CD4-positive, alpha-beta T cell treated with Interleukin-15 for 1 hour (primary cell): Measurements from ENCODE around the gene TDRKH.
"Not testable (repeated sequence)": the region's sequence is repeated elsewhere in the genome, so short reads cannot be mapped to it uniquely, and the experiment has no call there.

Source experiments
- DNase-seq: peaks from one replicate; pipeline ENCODE4 v3.0.0-alpha.2; 2020

Gene TDRKH

DNA sequence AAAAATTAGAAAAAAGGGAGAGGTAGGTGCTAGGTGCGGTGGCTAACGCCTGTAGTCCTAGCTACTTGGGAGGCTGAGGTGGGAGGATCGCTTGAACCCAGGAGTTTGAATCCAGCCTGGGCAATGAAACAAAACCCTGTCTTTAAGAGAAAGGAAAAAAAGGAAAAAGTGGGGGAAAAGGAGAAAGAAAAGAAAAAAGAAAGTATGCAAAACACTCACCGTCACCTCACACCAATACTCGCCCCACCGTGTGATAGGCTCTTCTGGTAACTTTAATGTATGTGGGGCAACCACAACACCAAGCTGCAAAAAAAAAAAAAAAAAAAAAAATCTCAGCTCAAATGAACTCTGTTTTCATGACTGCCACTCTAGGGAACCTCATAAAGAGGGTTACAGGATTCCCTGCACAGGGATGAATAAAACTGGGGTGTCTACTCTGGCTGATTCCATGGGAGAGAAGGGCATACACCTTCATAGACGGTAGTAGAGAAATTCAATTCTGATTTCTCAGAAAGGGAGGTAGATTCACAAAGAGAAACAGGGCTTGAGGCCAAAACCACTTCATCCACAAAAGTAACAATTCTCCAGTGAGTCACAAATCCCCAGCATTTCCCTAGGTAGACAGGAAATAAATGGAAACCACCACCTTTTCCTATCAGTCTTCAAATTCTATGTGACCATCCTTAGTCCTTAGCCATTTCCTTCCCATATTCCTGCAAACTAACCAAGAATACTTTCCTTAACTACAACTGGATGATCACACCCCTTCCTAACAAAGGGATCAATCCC is 29.5 kb downstream of the TDRKH start:
- no peak for DNase-seq

DNA sequence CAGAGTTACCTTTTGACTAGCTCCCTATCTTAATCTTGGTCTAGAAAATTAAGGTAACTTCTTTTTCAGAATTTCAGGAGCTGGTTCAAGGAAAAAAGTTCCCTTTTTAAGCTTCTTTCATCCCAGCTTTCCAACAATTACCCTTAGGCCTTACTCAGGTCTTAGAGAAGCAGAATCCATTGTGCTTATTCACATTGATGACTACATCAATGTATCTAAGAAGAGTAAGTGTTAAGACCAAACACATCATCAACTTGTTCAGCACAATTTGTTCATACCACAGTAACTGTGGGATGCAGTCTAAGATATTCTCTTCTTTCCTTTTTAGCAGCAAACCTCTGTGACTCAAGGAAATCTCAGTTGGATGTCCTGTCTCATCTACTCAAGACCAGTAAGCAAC is 31.1 kb downstream of the TDRKH start:
- no peak for DNase-seq

DNA sequence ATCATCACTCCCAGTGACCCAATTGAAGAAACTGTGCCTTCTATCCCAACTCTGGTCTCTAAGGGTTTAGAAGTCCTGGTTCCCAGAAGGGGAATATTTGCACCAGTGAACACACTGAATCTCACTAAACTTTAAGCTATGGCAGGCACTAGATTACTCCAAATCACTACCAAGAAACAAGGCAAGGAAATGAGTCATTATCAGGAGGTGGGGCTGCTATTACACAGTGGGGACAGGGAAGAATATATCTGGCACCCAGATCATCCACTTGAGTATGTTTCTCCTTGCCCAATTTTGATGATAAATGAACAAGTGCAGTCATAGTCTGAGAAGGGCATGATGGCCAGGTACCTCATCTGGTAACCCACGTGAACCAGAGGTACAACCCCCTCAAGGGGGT is 34.0 kb downstream of the TDRKH start:
- no peak for DNase-seq

DNA sequence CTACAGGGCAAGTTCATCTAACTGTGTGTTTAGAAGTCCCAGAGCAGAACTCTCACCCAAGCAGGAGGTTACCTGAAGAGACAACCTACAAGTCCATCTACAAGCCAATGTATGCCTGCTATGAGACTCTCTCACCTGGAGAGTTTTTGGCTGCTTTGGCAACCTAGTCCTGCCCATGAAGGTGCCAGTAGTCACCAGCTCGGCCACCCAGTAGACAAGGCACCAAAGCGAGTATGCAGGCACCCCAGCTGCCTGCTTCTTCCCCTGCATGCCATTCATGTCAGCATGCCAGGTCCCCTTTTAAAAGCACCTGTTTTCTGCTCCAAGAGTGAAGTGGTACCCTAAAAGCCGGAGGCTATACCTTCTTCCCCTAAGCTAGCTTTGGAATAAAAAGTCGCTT is 48.8 kb downstream of the TDRKH start:
- no peak for DNase-seq

DNA sequence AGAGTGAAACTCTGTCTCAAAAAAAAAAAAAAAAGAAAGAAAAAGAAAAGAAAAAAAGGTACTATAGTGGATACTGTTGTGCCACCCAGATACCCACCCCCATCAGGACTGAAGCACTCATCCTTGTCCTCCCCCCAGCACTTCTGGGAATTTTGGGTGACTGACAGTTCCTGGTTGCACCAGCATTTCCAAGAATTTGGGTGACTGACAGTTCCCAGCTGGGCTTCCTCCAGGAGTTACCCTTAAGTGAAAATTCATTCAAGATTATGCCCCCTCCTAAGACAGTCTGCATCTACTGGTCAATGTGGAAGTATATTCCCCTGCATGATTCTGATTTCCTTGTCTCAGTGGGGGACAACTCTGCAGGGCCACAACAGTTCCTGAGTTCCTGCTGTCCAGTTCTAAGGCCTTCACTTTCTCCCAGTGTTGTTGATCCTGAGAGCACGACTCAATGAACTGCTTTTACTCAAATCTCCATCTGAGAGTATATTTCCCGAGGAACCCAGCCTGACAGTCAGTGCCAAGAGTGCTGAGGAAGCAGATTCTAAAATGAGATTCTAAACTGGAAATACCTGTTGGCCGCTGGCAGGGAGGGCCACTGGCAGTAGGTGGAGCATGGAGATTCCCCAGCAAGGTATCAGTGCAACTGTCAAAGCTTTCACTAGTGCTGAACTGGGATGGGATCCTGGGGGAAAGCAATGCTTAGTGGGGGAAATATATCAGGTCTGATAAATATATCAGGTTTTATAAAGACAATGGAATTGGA is 50.5 kb downstream of the TDRKH start:
- no peak for DNase-seq

- no peak for DNase-seq
Observed at GRCh38 chr1:151737479-151737878, 52.8 kb downstream of the TDRKH start.

GRCh38 chr1:151737026-151737425 is 53.3 kb downstream of the TDRKH start:
- DNase-seq, result no peak

- DNase-seq, result not testable (repeated sequence)
Observed at GRCh38 chr1:151733995-151734394, 56.3 kb downstream of the TDRKH start.

DNA sequence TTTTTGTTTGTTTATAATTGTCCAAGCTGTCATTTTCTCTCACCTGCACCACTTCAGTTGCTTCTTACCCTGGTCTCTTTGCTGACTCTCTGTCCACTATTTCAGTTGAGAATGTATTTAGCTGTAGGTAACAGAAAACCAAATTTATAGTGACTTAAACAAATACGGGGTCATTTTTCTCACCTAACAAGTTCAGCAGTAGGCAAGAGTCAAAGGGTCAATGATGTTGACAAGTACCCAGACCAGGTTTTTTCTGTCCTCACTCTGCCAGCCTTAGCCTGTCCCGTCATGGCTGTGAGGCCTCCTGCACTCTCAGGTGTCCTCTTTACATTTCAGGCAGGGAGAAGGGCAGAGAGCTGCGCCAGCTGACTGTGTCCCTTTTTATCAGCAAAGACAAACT is 57.2 kb downstream of the TDRKH start:
- no peak for DNase-seq

DNA sequence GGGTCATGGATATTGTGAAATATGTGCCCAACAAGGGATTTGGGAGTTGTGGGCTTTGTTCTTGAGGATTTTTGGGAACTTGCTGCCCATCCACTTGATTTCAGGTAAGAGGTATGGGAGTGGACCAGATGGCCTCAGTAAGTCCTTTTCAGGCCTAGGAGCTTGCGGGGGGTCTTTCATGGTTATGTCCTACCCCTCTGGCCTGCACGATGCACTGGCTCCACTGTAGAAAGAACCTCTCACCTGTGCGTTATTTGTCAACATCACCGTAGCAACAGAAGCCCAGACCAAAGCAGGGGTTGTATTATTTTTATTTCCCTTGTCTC is 60.4 kb downstream of the TDRKH start:
- no peak for DNase-seq

GRCh38 chr1:151729157-151729965 is 60.9 kb downstream of the TDRKH start:
- DNase-seq, result no peak

- DNase-seq, result no peak
Observed at GRCh38 chr1:151728151-151729054, 61.9 kb downstream of the TDRKH start.

DNA sequence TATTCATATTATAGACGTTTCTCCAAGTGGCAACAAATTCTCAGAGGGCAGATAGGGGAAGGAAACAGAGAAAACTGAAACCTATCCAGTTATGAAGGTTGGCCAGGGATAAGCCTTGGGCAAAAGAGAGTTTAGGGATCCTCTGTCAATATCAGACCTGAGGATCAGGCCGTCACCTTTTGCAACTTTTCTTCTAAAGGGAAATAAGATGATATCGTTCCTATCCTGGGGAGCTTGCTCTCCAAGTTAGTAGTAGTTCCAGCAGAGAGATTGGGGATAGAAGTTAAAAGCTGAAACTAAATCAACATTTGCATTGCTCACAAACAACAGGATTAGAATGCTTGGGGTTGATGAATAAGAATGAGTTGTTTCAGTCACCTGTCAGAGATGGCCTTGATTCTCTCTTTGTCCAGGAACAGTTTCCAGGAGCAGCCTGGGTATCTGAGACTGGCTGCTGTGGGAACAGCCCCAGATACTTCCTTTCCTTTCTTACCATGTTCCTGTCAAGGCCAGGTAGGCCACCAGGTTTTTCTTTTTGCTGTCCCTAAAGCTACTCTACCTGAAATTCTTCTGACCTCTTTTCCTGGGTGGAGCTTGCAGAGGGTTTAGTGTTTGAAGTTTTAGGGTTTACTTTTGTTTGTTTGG is 66.5 kb downstream of the TDRKH start:
- DNase-seq, result no peak
